Loucy (cell line): ENCODE results near the gene ALPK3.

Source experiments
- EZH2phosphoT487 ChIP-seq: fragments of 200-600 bp; IDR thresholded peaks from 2 replicates; pipeline ENCODE4 v1.6.1; 2018; ENCODE audit warnings: antibody characterized with exemption, mild to moderate bottlenecking, moderate library complexity, borderline replicate concordance
- TF ChIP-seq, protein P1 (sequence below): fragments of 200-600 bp; sonication (generic); conservative IDR thresholded peaks from 2 replicates; pipeline ENCODE4 v1.5.1; 2014; ENCODE audit warnings: mild to moderate bottlenecking, antibody characterized with exemption, low read length

DNA sequence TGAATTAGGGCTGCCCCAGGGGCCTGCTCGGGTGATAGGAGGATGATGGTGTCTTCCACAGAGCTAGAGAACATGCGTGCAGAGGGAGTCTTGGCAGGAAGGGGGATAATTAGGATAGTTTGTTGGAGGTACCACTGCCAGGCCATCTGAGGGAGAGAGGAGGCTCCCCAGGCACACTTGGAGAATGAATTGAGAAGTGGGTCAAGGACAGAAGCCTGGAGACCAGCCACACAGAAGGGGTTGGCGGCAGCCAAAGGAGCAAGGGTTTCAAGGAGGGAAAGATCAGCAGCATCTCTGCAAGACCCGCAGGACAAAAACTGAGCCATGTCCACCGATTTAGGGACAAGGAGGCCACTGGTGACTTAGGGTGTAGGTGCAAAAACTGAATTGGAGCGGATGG lies 74.2 kb downstream of the ALPK3 start:
- TF ChIP-seq, protein P1, sequence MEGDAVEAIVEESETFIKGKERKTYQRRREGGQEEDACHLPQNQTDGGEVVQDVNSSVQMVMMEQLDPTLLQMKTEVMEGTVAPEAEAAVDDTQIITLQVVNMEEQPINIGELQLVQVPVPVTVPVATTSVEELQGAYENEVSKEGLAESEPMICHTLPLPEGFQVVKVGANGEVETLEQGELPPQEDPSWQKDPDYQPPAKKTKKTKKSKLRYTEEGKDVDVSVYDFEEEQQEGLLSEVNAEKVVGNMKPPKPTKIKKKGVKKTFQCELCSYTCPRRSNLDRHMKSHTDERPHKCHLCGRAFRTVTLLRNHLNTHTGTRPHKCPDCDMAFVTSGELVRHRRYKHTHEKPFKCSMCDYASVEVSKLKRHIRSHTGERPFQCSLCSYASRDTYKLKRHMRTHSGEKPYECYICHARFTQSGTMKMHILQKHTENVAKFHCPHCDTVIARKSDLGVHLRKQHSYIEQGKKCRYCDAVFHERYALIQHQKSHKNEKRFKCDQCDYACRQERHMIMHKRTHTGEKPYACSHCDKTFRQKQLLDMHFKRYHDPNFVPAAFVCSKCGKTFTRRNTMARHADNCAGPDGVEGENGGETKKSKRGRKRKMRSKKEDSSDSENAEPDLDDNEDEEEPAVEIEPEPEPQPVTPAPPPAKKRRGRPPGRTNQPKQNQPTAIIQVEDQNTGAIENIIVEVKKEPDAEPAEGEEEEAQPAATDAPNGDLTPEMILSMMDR, result no peak
- TF ChIP-seq EZH2phosphoT487, result no peak
